ENCODE data around the gene PREP.

The PREP gene

GRCh38 chr6:105282631-105283585, 120.0 kb downstream of the PREP start:
- no peak overlapping the region for H3K4me3 ChIP-seq (ENCODE audit: low read length)
- DNase-seq (ENCODE audit: low read depth, low spot score) = no peak

GRCh38 chr6:105280033-105280432, 122.8 kb downstream of the PREP start:
- no peak for DNase-seq (ENCODE audit: low read depth, low spot score)
- H3K4me3 ChIP-seq (ENCODE audit: low read length) = no peak overlapping the region

GRCh38 chr6:105279463-105279862, 123.4 kb downstream of the PREP start:
- H3K4me3 ChIP-seq (ENCODE audit: low read length) = no peak overlapping the region
- DNase-seq (ENCODE audit: low read depth, low spot score) = no peak

- no peak overlapping the region for H3K4me3 ChIP-seq (ENCODE audit: low read length)
- DNase-seq (ENCODE audit: low read depth, low spot score) = no peak
Observed at GRCh38 chr6:105278813-105279212, 124.1 kb downstream of the PREP start.

- H3K4me3 ChIP-seq (ENCODE audit: low read length) = no peak overlapping the region
- DNase-seq (ENCODE audit: low read depth, low spot score) = no peak
Observed at GRCh38 chr6:105278035-105278434, 124.8 kb downstream of the PREP start.

- no peak overlapping the region for H3K4me3 ChIP-seq (ENCODE audit: low read length)
- DNase-seq (ENCODE audit: low read depth, low spot score) = no peak
Observed at GRCh38 chr6:105276374-105276773, 126.5 kb downstream of the PREP start.

GRCh38 chr6:105275542-105275941, 127.3 kb downstream of the PREP start:
- no peak for DNase-seq (ENCODE audit: low read depth, low spot score)
- no peak overlapping the region for H3K4me3 ChIP-seq (ENCODE audit: low read length)

- DNase-seq (ENCODE audit: low read depth, low spot score) = no peak
Observed at GRCh38 chr6:105274678-105275077, 128.2 kb downstream of the PREP start.

GRCh38 chr6:105273589-105273988, 129.3 kb downstream of the PREP start:
- H3K4me3 ChIP-seq (ENCODE audit: low read length) = no peak overlapping the region
- no peak for DNase-seq (ENCODE audit: low read depth, low spot score)

More at GRCh38 chr6:105274678-105275077, 128.2 kb downstream of the PREP start:
- H3K4me3 ChIP-seq (ENCODE audit: low read length) = no peak overlapping the region

- no peak for DNase-seq (ENCODE audit: low read depth, low spot score)
- H3K4me3 ChIP-seq (ENCODE audit: low read length) = no peak overlapping the region
Observed at GRCh38 chr6:105272786-105273185, 130.1 kb downstream of the PREP start.

- no peak overlapping the region for H3K4me3 ChIP-seq (ENCODE audit: low read length)
- no peak for DNase-seq (ENCODE audit: low read depth, low spot score)
Observed at GRCh38 chr6:105270511-105270910, 132.4 kb downstream of the PREP start.

- no peak overlapping the region for H3K4me3 ChIP-seq (ENCODE audit: low read length)
- no peak for DNase-seq (ENCODE audit: low read depth, low spot score)
Observed at GRCh38 chr6:105269390-105269789, 133.5 kb downstream of the PREP start.

GRCh38 chr6:105263685-105264610, 138.9 kb downstream of the PREP start:
- DNase-seq (ENCODE audit: low read depth, low spot score) = no peak
- H3K4me3 ChIP-seq (ENCODE audit: low read length) = no peak overlapping the region

- DNase-seq (ENCODE audit: low read depth, low spot score) = no peak
- no peak overlapping the region for H3K4me3 ChIP-seq (ENCODE audit: low read length)
Observed at GRCh38 chr6:105259913-105260889, 142.7 kb downstream of the PREP start.

GRCh38 chr6:105258816-105259215, 144.1 kb downstream of the PREP start:
- H3K4me3 ChIP-seq (ENCODE audit: low read length) = no peak overlapping the region
- DNase-seq (ENCODE audit: low read depth, low spot score) = no peak

- no peak for DNase-seq (ENCODE audit: low read depth, low spot score)
- no peak overlapping the region for H3K4me3 ChIP-seq (ENCODE audit: low read length)
Observed at GRCh38 chr6:105257340-105257739, 145.5 kb downstream of the PREP start.

GRCh38 chr6:105256619-105257018, 146.3 kb downstream of the PREP start:
- no peak overlapping the region for H3K4me3 ChIP-seq (ENCODE audit: low read length)
- no peak for DNase-seq (ENCODE audit: low read depth, low spot score)

GRCh38 chr6:105253787-105254186, 149.1 kb downstream of the PREP start:
- H3K4me3 ChIP-seq (ENCODE audit: low read length) = no peak overlapping the region
- no peak for DNase-seq (ENCODE audit: low read depth, low spot score)

GRCh38 chr6:105251689-105252088, 151.2 kb downstream of the PREP start:
- DNase-seq (ENCODE audit: low read depth, low spot score) = no peak
- H3K4me3 ChIP-seq (ENCODE audit: low read length) = no peak overlapping the region

All from Jurkat, Clone E6-1 (cell line).